DOHH2 (cell line): Measurements from ENCODE around the gene SLC7A5.

Source experiments
- CTCF ChIP-seq: fragments of 200-600 bp; sonication (generic); IDR thresholded peaks from one replicate; pipeline ENCODE4 v1.5.1; 2014; ENCODE audit warnings: antibody characterized with exemption, mild to moderate bottlenecking, low read depth, low read length; ENCODE audit not compliant: poor library complexity, severe bottlenecking
- EZH2phosphoT487 ChIP-seq: fragments of 200-600 bp; sonication (generic); IDR thresholded peaks from 2 replicates; pipeline ENCODE4 v1.6.1; 2017; ENCODE audit warnings: borderline replicate concordance, mild to moderate bottlenecking, antibody characterized with exemption, low read length, moderate library complexity, mixed read lengths

GRCh38 chr16:87856791-87857228 lies 12.5 kb downstream of the SLC7A5 start:
- TF ChIP-seq CTCF (no peak), EZH2phosphoT487 (no peak)
